Fibroblast of lung (primary cell): ENCODE results near the gene RHOH. TPM values are rescaled to one million over a fixed set of nuclear protein-coding genes. Genes with fewer than 3 reads are reported as not detected.

Experiments
- DNase-seq, 2 donors: peaks; one replicate each; pipeline versions ENCODE4 v3.0.0 to v3.0.0-alpha.2; 2010; ENCODE audit warnings: low read depth in 2 of 2
- H2AFZ ChIP-seq: 2 replicates; pipeline ENCODE4 v1.5.1; 2012; ENCODE audit warnings: low read length, control low read depth, inconsistent platforms
- H3K27ac ChIP-seq: 2 replicates; pipeline ENCODE4 v1.5.1; 2011; ENCODE audit warnings: low read length, control low read depth; ENCODE audit not compliant: insufficient read depth
- H3K27me3 ChIP-seq: 2 replicates; pipeline ENCODE4 v1.5.1; 2011; ENCODE audit warnings: mild to moderate bottlenecking, low read length; ENCODE audit not compliant: control insufficient read depth, insufficient read depth
- H3K36me3 ChIP-seq: 2 replicates; pipeline ENCODE4 v1.5.1; 2011; ENCODE audit warnings: low read length; ENCODE audit not compliant: control insufficient read depth, insufficient read depth
- H3K4me1 ChIP-seq: 2 replicates; pipeline ENCODE4 v1.5.1; 2011; ENCODE audit warnings: low read length; ENCODE audit not compliant: control insufficient read depth, insufficient read depth; ENCODE audit errors: extremely low read depth
- H3K4me2 ChIP-seq: 2 replicates; pipeline ENCODE4 v1.5.1; 2011; ENCODE audit warnings: low read length, control low read depth; ENCODE audit not compliant: insufficient read depth; ENCODE audit errors: extremely low read depth
- H3K4me3 ChIP-seq, 4 experiments: fragments of 200-600 bp in 1 of 4; sonication (generic) in 1 of 4; replicated peaks in 1 of 4; 2 replicates each; pipeline ENCODE4 v1.5.1; 2011 to 2016; ENCODE audit warnings: low read length in 4 of 4, low read depth in 3 of 4, mild to moderate bottlenecking in 3 of 4, control low read depth in 2 of 4, inconsistent platforms in 1 of 4, mixed read lengths in 1 of 4; ENCODE audit not compliant: insufficient read depth in 1 of 4; ENCODE audit errors: control extremely low read depth in 1 of 4
- H3K79me2 ChIP-seq: 2 replicates; pipeline ENCODE4 v1.5.1; 2012; ENCODE audit warnings: mild to moderate bottlenecking, low read length, inconsistent platforms; ENCODE audit not compliant: control insufficient read depth, insufficient read depth
- H3K9ac ChIP-seq: 2 replicates; pipeline ENCODE4 v1.5.1; 2011; ENCODE audit warnings: mild to moderate bottlenecking, low read length, control low read depth; ENCODE audit not compliant: insufficient read depth
- H3K9me3 ChIP-seq: 2 replicates; pipeline ENCODE4 v1.5.1; 2012; ENCODE audit warnings: low read depth, low read length; ENCODE audit not compliant: control insufficient read depth, insufficient read depth
- H4K20me1 ChIP-seq: 2 replicates; pipeline ENCODE4 v1.5.1; 2011; ENCODE audit warnings: low read length; ENCODE audit not compliant: control insufficient read depth, insufficient read depth; ENCODE audit errors: extremely low read depth
- CTCF ChIP-seq, 2 donors: IDR thresholded peaks in 1 of 2; conservative IDR thresholded peaks in 1 of 2; 1 replicate in 1 of 2; 2 replicates in 1 of 2; pipeline ENCODE4 v1.5.1; 2011 to 2012; ENCODE audit warnings: low read length in 2 of 2, control low read depth in 1 of 2, inconsistent platforms in 1 of 2, low read depth in 1 of 2, mild to moderate bottlenecking in 1 of 2
- EZH2 ChIP-seq: IDR thresholded peaks from 2 replicates; pipeline ENCODE4 v1.5.1; 2012; ENCODE audit warnings: low read length, control low read depth, mild to moderate bottlenecking; ENCODE audit errors: missing control alignments
- polyA plus RNA-seq, 2 donors: library from polyadenylated mRNA; depleted of rRNA in 1 of 2; stranded (reverse) in 1 of 2; unstranded in 1 of 2; fragments of >200 nt; gene quantifications; 2 replicates each; pipeline ENCODE4 v1.2.1, GENCODE V29; 2011 to 2012; ENCODE audit warnings: missing spikeins in 1 of 2
- total RNA-seq: library from RNA; depleted of rRNA; stranded (reverse); fragments of >200 nt; gene quantifications from 2 replicates; pipeline ENCODE4 v1.2.1, GENCODE V29; 2014

The RHOH gene
- total and polyA plus RNA-seq, 2 donors (not counting 1 experiment from before 2014, with no cell fraction given), result not detected

GRCh38 chr4:40283413-40283812, 86.6 kb downstream of the RHOH start:
- no peak overlapping the region for H3K4me3 ChIP-seq
- H3K9ac ChIP-seq, result no peak overlapping the region
- DNase-seq, result no peak
- H3K9me3 ChIP-seq, result no peaks in the 10 kb centered on the region
- H2AFZ ChIP-seq, result no peak overlapping the region
- no peak overlapping the region for H3K27ac ChIP-seq
- no peaks in the 10 kb centered on the region for H3K36me3 ChIP-seq
- no peaks in the 10 kb centered on the region for H3K27me3 ChIP-seq
- no peaks in the 10 kb centered on the region for H3K4me1 ChIP-seq
- no peak for TF ChIP-seq CTCF (conservative IDR thresholded peaks at IDR 0.05 in 1 of 2, IDR thresholded peaks at IDR 0.05 in 1 of 2; ENCODE audit: low read depth in 1 of 2, low read length in 2 of 2)
- H3K79me2 ChIP-seq, result no peaks in the 10 kb centered on the region
- H4K20me1 ChIP-seq, result no peaks in the 10 kb centered on the region
- no peak overlapping the region for H3K4me2 ChIP-seq

- Histone ChIP-seq H3K9me3 (no peaks in the 10 kb centered on the region), H3K27me3 (no peaks in the 10 kb centered on the region), H2AFZ (no peak overlapping the region), H3K36me3 (no peaks in the 10 kb centered on the region), H3K27ac (no peak overlapping the region), H3K4me1 (no peaks in the 10 kb centered on the region), H3K9ac (no peak overlapping the region), H3K79me2 (no peaks in the 10 kb centered on the region), H3K4me2 (no peak overlapping the region), H3K4me3 (no peak overlapping the region), H4K20me1 (no peaks in the 10 kb centered on the region)
- TF ChIP-seq CTCF (conservative IDR thresholded peaks at IDR 0.05 in 1 of 2, IDR thresholded peaks at IDR 0.05 in 1 of 2; ENCODE audit: low read depth in 1 of 2, low read length in 2 of 2) (no peak), EZH2 (no peak)
- DNase-seq, result peak in 1 of 2 donors; percentile 92
Measured at GRCh38 chr4:40283968-40284367, 87.1 kb downstream of the RHOH start.

GRCh38 chr4:40285692-40286091, 88.9 kb downstream of the RHOH start:
- no peaks in the 10 kb centered on the region for H3K27me3 ChIP-seq
- no peaks in the 10 kb centered on the region for H4K20me1 ChIP-seq
- H3K36me3 ChIP-seq, result no peaks in the 10 kb centered on the region
- H3K9me3 ChIP-seq, result no peaks in the 10 kb centered on the region
- no peak for TF ChIP-seq CTCF (conservative IDR thresholded peaks at IDR 0.05 in 1 of 2, IDR thresholded peaks at IDR 0.05 in 1 of 2; ENCODE audit: low read depth in 1 of 2, low read length in 2 of 2)
- TF ChIP-seq EZH2, result no peak
- no peak for DNase-seq
- H3K9ac ChIP-seq, result no peak overlapping the region
- no peak overlapping the region for H3K4me3 ChIP-seq
- H3K4me1 ChIP-seq, result no peaks in the 10 kb centered on the region
- H3K79me2 ChIP-seq, result no peaks in the 10 kb centered on the region
- no peak overlapping the region for H3K27ac ChIP-seq
- H3K4me2 ChIP-seq, result no peak overlapping the region
- H2AFZ ChIP-seq, result no peak overlapping the region
